OCI-LY7 (cell line): Measurements from ENCODE around the gene ACSL3.

ENCODE experiments used
- EZH2phosphoT487 ChIP-seq: fragments of 200-600 bp; sonication (generic); IDR thresholded peaks from 2 replicates; pipeline ENCODE4 v1.6.1; 2018; ENCODE audit warnings: low read depth, borderline replicate concordance, mild to moderate bottlenecking, mixed run types, antibody characterized with exemption, low read length, moderate library complexity, mixed read lengths
- TF ChIP-seq, protein P1 (sequence below): fragments of 200-600 bp; sonication (generic); conservative IDR thresholded peaks from 2 replicates; pipeline ENCODE4 v1.5.1; 2014; ENCODE audit warnings: mild to moderate bottlenecking, antibody characterized with exemption, low read length, moderate library complexity, mixed read lengths

DNA sequence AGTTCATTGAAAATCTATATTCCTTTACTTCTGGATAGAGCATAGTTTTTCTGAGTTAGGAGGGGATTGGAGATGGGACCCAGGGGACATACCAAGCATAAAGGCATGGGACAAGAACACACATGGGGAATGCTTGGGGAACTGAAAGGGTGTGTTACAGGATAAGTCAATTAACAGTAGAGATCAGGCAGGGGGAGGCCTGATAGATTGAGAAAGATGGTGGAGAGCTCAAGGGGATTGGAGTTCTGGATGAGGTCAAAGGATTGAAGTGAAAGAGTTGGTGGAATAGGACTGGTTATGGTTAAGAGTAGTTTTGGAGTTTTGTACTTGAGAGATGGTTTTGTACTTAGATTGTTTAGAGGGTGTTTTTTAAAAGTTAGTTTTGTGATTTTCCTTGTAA lies 16.1 kb downstream of the ACSL3 start:
- TF ChIP-seq, protein P1, sequence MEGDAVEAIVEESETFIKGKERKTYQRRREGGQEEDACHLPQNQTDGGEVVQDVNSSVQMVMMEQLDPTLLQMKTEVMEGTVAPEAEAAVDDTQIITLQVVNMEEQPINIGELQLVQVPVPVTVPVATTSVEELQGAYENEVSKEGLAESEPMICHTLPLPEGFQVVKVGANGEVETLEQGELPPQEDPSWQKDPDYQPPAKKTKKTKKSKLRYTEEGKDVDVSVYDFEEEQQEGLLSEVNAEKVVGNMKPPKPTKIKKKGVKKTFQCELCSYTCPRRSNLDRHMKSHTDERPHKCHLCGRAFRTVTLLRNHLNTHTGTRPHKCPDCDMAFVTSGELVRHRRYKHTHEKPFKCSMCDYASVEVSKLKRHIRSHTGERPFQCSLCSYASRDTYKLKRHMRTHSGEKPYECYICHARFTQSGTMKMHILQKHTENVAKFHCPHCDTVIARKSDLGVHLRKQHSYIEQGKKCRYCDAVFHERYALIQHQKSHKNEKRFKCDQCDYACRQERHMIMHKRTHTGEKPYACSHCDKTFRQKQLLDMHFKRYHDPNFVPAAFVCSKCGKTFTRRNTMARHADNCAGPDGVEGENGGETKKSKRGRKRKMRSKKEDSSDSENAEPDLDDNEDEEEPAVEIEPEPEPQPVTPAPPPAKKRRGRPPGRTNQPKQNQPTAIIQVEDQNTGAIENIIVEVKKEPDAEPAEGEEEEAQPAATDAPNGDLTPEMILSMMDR, result no peak
- TF ChIP-seq EZH2phosphoT487, result no peak
